GM21390 (cell line): ENCODE measurements around the gene PDPK1.
A peak's percentile ranks its signal among the peaks of the same experiment; 100 is the strongest.
"Not testable (repeated sequence)": the region's sequence is repeated elsewhere in the genome, so short reads cannot be mapped to it uniquely, and the experiment has no call there.

ENCODE experiments used
- ATAC-seq: cut with Tn5 transposase; IDR thresholded peaks from one replicate; pipeline ENCODE4 v1.9.1; 2021; ENCODE audit not compliant: unreplicated experiment

PDPK1 gene

GRCh38 chr16:2586241-2586640, 48.4 kb downstream of the PDPK1 start:
- ATAC-seq, result no peak

GRCh38 chr16:2586901-2587480, 49.2 kb downstream of the PDPK1 start:
- no peak for ATAC-seq

DNA sequence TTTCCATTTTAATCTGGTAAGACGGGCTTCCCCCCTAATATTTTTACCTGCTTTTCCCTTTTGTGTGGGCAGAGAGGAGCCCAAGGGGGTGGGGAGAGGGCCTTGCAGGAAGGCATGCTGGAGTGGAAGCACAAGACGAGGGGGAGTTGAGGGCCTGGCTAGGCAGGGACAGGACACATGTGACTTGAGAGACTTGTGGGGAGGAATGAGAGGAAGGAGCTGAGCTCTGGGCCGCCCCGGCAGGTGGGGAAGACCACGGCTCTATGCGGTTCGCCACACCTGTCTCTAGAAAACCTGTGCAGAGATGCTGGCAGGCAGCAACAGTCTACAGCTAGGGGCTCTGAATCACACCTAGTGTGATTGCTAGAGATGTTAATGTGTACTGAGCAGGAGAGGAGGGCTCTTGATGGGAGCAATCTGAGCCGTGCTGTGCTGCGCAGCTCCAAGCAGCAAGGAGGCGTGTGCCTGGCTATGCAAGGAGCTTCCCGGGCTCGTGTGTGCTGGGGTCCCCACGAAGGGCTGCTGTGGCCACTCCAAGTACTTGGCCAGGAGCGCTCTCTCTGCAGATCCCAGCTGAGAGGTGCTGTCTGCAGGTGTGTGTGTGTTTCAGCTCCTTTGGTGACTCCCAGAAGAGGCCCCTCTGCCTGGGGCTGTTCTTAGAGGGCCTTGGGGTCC, 50.2 kb downstream of the PDPK1 start:
- ATAC-seq, result no peak

GRCh38 chr16:2591476-2592240, 53.8 kb downstream of the PDPK1 start:
- no peak for ATAC-seq

GRCh38 chr16:2592786-2593185, 55.0 kb downstream of the PDPK1 start:
- ATAC-seq, result no peak

DNA sequence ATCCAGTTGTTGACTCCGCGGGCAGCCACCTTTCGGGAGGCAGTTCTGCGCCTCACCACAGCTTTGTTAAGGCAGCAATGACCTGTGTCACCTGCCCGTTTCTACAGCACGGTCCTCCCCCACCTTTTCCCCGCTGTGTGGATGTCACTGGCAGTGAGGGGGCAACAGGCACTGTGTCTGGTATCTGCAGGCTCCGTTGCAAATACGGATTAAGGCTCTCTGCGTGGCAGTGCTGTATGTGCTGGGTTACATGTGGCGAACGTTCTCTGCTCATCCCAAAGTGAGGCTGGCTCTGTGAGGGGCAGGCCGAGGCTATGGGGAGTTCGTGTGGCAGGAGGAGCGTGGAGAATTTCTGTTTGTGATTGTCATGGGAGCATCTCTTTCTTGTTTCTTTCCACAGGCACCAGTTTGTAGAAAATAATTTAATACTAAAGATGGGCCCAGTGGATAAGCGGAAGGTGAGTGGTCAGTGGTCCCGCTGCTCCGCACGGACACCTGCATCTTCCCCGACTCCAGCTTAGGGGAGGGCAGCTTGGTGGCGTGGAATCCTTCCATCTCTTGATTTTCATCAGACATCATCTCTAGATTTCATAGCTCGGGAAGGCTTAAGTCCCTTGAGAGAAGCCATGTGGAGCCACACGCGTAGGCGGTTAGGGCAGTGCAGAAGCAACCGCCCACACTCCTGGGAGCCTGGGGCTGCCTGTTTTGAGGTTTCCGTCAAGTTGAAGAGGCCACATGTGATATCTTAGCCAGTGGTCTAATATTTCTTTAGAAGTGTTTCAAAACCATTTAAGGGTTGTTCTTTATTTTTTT, 57.8 kb downstream of the PDPK1 start:
- no peak for ATAC-seq

DNA sequence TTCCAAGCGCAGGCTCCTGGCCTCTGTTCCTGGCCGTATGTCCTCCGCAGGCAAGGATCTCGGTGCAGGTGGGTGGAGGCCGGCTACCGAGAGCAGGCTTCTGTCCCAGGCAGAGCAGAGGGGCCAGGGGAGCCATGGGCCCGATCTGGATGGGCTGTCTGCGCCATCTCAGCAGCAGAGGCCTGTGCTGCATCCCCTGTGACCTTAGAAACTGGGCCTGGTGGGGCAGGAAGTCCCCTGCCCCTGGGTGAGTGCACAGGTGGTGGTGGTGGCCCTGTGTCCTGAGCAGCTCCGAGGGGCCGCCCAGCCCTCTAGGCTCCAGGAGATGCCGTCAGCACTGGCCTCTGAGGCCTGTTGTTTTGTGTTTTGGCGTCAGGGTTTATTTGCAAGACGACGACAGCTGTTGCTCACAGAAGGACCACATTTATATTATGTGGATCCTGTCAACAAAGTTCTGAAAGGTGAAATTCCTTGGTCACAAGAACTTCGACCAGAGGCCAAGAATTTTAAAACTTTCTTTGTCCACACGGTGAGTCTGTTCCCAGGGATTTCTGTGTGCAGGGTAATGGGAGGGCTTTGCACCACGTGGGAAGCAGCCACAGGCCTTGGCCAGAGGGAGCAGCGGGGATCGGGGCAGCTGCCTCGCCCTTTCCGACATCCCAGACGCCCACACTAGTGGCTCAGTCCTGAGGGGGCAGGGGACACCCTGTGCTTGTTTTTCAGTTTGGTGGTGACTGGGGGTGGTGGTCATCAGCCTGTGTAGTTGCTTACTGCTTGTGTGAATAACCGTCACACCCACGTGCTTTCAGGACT, 59.1 kb downstream of the PDPK1 start:
- ATAC-seq, result no peak

DNA sequence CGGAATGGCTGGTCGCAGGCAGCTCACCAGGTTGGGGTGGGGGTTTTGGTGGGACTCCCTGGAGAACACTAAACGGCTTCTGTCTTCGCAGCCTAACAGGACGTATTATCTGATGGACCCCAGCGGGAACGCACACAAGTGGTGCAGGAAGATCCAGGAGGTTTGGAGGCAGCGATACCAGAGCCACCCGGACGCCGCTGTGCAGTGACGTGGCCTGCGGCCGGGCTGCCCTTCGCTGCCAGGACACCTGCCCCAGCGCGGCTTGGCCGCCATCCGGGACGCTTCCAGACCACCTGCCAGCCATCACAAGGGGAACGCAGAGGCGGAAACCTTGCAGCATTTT, 59.7 kb downstream of the PDPK1 start:
- ATAC-seq, result no peak

- no peak for ATAC-seq
Observed at GRCh38 chr16:2598133-2598641, 60.4 kb downstream of the PDPK1 start.

DNA sequence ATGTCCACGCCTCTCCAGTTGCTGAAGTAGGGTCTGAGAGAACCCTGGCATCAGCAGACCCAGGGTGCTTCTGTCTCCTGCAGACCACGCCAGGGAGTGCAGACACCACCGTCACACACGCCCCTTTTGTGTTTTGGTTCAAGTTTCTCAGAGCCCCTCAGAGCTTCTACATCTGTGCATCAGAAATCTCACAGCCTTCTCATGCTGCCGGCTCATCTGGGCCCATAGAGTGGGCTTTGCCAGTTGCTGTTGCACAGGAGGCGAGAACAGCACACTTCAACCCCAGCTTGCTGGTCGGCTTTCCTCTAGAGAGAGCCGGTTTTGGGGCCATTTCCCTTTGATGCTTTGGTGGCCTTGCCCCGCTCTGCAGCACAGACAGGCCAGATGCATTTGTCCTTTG, 60.9 kb downstream of the PDPK1 start:
- ATAC-seq, result no peak

- not testable (repeated sequence) for ATAC-seq
Observed at GRCh38 chr16:2599165-2599564, 61.3 kb downstream of the PDPK1 start.

DNA sequence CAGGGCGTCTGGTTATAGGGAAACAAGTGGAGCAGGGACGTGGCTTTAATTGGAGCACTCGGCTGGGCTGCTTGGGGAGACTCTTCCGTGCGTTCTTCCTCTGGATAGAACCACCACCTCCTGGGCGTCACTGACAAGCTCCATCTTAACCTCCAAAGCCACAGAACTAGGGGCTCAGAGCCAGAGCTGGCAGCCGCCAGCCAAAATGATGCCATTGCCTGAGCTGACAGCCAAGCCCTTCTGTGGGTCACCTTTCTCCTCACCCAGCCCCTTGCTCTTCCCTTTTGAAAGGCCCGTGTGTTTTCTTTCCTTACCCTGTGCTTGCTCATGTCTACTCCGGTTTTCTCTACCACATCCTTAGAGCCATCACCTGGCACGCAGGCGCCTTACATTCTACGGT, 62.0 kb downstream of the PDPK1 start:
- not testable (repeated sequence) for ATAC-seq

DNA sequence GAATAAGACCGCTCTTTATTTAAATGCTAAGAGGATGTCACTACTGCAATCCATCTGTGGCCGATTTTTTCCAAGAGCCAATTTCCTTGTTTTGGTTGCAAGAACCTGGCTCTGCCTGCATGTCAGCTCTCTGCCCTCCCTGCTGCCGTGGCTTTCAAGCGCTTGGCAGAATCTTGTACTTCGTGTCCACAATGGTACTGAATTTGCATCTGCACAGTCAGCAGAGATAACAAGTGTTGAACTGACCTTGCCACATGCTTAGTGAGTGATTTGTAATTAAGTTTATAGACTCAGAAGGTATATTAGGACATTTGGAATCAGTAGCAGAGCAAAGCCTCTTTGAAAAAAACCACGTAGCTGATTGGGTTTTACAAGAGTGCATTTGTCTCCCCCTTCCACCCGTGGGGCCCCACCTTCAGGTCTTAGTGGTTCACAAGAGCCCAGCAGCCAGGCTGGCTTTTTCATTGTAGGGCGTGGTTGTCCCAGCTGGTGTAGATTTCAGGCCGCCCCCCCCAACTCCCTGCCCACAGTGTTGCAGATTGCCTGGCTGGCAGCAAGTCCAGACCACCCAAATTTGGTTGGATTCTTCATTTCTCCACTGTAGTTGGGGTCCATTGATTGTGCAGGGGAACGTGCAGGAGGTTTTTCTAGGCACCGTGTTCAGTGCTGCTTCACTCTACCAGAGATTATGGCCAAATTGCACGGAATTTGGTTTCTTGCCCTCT, 63.6 kb downstream of the PDPK1 start:
- not testable (repeated sequence) for ATAC-seq

- ATAC-seq, result not testable (repeated sequence)
Observed at GRCh38 chr16:2602175-2602574, 64.4 kb downstream of the PDPK1 start.

DNA sequence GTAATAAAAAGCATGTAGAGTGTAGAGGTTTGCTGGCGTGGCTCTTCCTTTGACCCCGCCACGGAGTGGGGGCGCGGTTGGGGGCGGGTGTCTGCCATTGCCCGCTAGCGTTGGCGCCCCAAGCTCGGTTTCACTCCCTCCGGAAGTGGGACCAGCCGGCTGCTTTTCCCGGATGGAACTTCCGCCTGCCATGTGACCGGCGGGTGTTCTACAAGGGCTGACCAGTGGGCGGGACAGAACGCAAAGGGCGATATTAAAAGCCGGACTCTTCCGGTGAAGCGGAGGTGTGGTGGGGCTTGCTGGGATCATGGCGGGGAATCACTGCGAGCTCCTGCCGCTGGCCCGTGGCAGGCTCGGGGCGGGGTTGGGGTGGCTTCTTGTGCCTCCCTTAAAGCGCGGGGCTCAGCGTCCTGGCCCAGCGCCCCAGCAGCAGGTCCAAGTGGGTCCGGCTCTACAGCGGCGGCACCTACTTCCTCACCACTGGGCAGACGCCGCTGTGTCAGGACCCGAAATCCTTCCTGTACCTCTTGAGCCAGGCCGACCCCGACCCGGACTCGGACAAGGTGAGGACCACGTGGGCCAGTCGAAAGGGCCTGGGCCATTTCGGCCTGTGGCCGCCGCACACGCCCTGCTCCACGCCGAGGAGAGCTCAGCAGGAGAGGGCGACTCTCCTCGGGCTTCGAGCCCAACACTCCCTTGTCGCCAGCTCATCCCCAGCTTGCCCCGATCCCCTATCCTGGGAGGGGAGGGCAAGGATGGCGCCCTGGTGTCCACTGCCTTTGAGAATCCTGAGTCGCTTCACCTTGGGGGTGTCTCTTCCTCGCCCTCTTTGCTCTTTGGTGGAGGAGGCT, 65.6 kb downstream of the PDPK1 start:
- peak; percentile 58 for ATAC-seq

DNA sequence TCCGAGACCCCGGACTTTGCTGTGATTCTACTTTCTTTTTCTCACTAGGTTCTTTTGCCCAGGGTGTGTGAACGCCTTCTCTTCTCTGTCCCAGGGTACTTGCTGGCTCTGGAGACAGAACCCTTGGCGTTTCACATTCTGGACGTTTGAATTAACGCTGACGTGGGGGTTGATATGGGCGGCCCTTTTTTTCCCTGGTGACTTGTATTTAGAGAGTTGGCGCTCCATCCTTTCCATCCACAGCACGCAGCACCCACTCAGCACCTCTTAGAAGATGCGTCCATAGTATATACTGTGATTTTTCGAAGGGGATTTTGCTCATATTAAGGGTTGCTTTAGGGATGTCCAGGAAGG, 66.2 kb downstream of the PDPK1 start:
- ATAC-seq, result not testable (repeated sequence)

- peak; percentile 46 for ATAC-seq
Observed at GRCh38 chr16:2606820-2607219, 69.0 kb downstream of the PDPK1 start.

DNA sequence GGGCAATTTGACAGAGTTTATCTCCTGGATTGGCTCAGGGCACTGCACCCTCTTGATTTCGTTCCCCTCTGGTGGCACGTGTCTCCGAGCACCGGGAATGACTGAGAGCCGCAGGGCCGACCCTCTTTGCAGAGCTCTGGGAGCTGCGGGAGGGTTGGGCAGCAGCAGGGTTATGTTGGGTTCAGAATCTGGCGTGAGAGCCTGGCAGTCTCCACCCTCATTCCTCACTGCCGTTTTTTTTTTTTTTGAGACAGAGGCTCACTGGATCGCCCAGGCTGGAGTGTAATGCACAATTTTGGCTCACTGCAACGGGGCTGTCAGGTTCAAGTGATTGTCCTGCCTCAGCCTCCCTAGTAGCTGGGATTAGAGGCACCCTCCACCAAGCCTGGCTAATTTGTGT, 71.5 kb downstream of the PDPK1 start:
- ATAC-seq, result not testable (repeated sequence)
